ENCODE results near the gene ARSJ.

GRCh38 chr4:113921089-113921794, 58.2 kb downstream of the ARSJ start:
- TF ChIP-seq CTCF (conservative IDR thresholded peaks at IDR 0.05; ENCODE audit: low read length) (no peak), EZH2phosphoT487 (IDR thresholded peaks at IDR 0.05; ENCODE audit: borderline replicate concordance) (no peak)
